Pancreas (tissue), 10 donors: Measurements from ENCODE around the gene KLF18. TPM values are rescaled to one million over a fixed set of nuclear protein-coding genes. Genes with fewer than 3 reads are reported as not detected.

Experiments used
- ATAC-seq, 4 donors: fragments of 200-7000 bp; cut with Tn5 transposase; one replicate each; pipeline versions ENCODE4 v1.8.0 to v1.9.1; 2020; ENCODE audit warnings: mild to moderate bottlenecking in 4 of 4, moderate library complexity in 4 of 4
- DNase-seq, 6 donors: peaks; one replicate each; pipeline ENCODE4 v3.0.0-alpha.2; 2020
- FAIRE-seq: peaks from 2 replicates; lab custom pipeline; 2012; peaks lifted over from hg19 to GRCh38; lab: Jason Lieb, UNC
- H3K27ac ChIP-seq, 4 donors: fragments of 200-600 bp; sonication (generic); 1 replicate in 3 of 4; 2 replicates in 1 of 4; pipeline versions ENCODE4 v1.5.0 to v1.8.0; 2020
- H3K27me3 ChIP-seq, 4 donors: fragments of 200-600 bp; one replicate each; pipeline ENCODE4 v1.8.0; 2021
- H3K36me3 ChIP-seq, 3 donors: fragments of 200-600 bp; sonication (generic) in 1 of 3; one replicate each; pipeline versions ENCODE4 v1.5.0 to v1.8.0; 2020 to 2021
- H3K4me1 ChIP-seq, 3 donors: fragments of 200-600 bp; one replicate each; pipeline ENCODE4 v1.8.0; 2021
- H3K4me3 ChIP-seq, 4 donors: fragments of 200-600 bp; sonication (generic) in 2 of 4; one replicate each; pipeline versions ENCODE4 v1.5.0 to v1.8.0; 2020 to 2021
- H3K9me3 ChIP-seq, 4 donors: fragments of 200-600 bp; one replicate each; pipeline ENCODE4 v1.8.0; 2021
- CTCF ChIP-seq, 4 donors: fragments of 200-600 bp; sonication (generic) in 3 of 4; IDR thresholded peaks; one replicate each; pipeline versions ENCODE4 v1.5.0 to v1.8.0; 2021; ENCODE audit warnings: antibody characterized with exemption in 4 of 4
- WGBS, 2 donors: extraction: QIAGEN DNeasy Blood & Tissue Kit; methylation state at CpG; one replicate each; pipeline ENCODE4 v1.1.7; 2013; 5-methylcytosine and 5-hydroxymethylcytosine counted together
- intact Hi-C, 3 donors: fragments of 100-400 bp; cut with DNase I; formaldehyde crosslinking; loops; one replicate each; pipeline versions ENCODE4 v1.11.1 to v1.14.2; 2022
- polyA plus RNA-seq, 2 donors: library from polyadenylated mRNA; stranded (reverse); fragments of 200-250 nt; gene quantifications; one replicate each; pipeline ENCODE4 v1.2.3, GENCODE V29; 2013
- total RNA-seq, 6 donors: library from RNA; stranded (reverse); fragmentation: NEBNext Ultra II Directional in 4 of 6; extraction: Animal tissue kit (Norgen Biotek cat#: 25700) in 4 of 6; gene quantifications; one replicate each; pipeline versions ENCODE4 v1.2.1 to v1.2.4, GENCODE V29; 2021 to 2023
- donor health status: healthy with polysubstance abuse.
- donor health status: DM: no; HTN: no; CAD: no; lungs with moderate emphysema.
- donor health status: DM: no; HTN: no; CAD: no.
- donor health status: control.
- donor health status: control.
- donor health status: Bipolar disorder and iron deficiency.
- donor health status: DM: yes; HTN: yes; CAD: no.
- donor health status: DM: no; HTN: no; CAD: no.
- donor health status: DM: no; HTN: no; CAD: no.
- donor health status: DM: yes; HTN: yes; CAD: no.

KLF18 gene
- total and polyA plus RNA-seq, 8 donors: not detected

- H3K36me3 ChIP-seq: no peaks in the 10 kb centered on the region
- 70 to 79% methylated on average over 7 of the region's 7 CpGs for WGBS, 2 donors
Measured at GRCh38 chr1:44114098-44114497, 27.3 kb downstream of the KLF18 start.

GRCh38 chr1:44113095-44113609 lies 28.3 kb downstream of the KLF18 start:
- ATAC-seq: no peak

More at GRCh38 chr1:44114098-44114497, 27.3 kb downstream of the KLF18 start:
- intact Hi-C loops: no loop called here
- no peak for ATAC-seq
- no peak for FAIRE-seq
- Histone ChIP-seq H3K27ac (no peak overlapping the region), H3K4me3 (no peak overlapping the region), H3K27me3 (no peaks in the 10 kb centered on the region), H3K4me1 (no peaks in the 10 kb centered on the region), H3K9me3 (no peaks in the 10 kb centered on the region)
- no peak for TF ChIP-seq CTCF (IDR thresholded peaks at IDR 0.05)
- no peak for DNase-seq

DNA sequence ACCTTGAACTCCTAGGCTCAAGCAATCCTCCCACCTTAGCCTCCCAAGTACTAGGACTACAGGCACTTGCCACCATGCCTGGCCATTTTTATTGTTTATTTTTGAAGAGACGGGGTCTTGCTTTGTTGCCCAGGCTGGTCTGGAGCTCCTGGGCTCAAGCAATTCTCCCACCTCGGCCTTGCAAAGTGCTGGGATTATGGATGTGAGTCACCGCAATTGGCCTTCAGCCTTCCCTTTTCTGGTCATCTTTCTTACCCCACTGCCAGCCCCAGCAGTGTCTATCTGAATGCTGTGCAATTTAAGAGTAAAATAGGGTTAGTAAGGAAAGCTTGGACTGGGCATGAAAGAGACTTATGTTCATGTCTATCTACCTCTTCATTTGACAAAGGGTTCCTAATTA lies 28.9 kb downstream of the KLF18 start:
- H3K27ac ChIP-seq: no peak overlapping the region
- WGBS, 2 donors: 70 to 81% methylated on average over 3 of the region's 3 CpGs
- no peak for ATAC-seq
- intact Hi-C loops: no loop called here
- no peaks in the 10 kb centered on the region for H3K4me1 ChIP-seq
- H3K36me3 ChIP-seq: no peaks in the 10 kb centered on the region
- FAIRE-seq: no peak
- H3K4me3 ChIP-seq: no peak overlapping the region
- TF ChIP-seq CTCF (IDR thresholded peaks at IDR 0.05): no peak
- no peak for DNase-seq
- H3K27me3 ChIP-seq: no peaks in the 10 kb centered on the region
- no peaks in the 10 kb centered on the region for H3K9me3 ChIP-seq

More at GRCh38 chr1:44113095-44113609, 28.3 kb downstream of the KLF18 start:
- H3K4me3 ChIP-seq: no peak overlapping the region
- intact Hi-C loops: no loop called here
- TF ChIP-seq CTCF (IDR thresholded peaks at IDR 0.05): no peak
- no peak for FAIRE-seq
- no peak for DNase-seq
- H3K27me3 ChIP-seq: no peaks in the 10 kb centered on the region
- no peaks in the 10 kb centered on the region for H3K9me3 ChIP-seq
- H3K4me1 ChIP-seq: no peaks in the 10 kb centered on the region
- 55 to 67% methylated on average over 2 of the region's 2 CpGs for WGBS, 2 donors
- H3K27ac ChIP-seq: no peak overlapping the region
- H3K36me3 ChIP-seq: no peaks in the 10 kb centered on the region

GRCh38 chr1:44111861-44112260 lies 29.6 kb downstream of the KLF18 start:
- H3K4me3 ChIP-seq: no peak overlapping the region
- intact Hi-C loops: no loop called here
- H3K27ac ChIP-seq: no peak overlapping the region
- FAIRE-seq (no peak), DNase-seq (no peak), ATAC-seq (no peak)
- H3K9me3 ChIP-seq: no peaks in the 10 kb centered on the region
- no peak for TF ChIP-seq CTCF (IDR thresholded peaks at IDR 0.05)
- no peaks in the 10 kb centered on the region for H3K36me3 ChIP-seq
- WGBS, 2 donors: 70 to 74% methylated on average over 4 of the region's 4 CpGs
- H3K27me3 ChIP-seq: no peaks in the 10 kb centered on the region
- H3K4me1 ChIP-seq: no peaks in the 10 kb centered on the region

DNA sequence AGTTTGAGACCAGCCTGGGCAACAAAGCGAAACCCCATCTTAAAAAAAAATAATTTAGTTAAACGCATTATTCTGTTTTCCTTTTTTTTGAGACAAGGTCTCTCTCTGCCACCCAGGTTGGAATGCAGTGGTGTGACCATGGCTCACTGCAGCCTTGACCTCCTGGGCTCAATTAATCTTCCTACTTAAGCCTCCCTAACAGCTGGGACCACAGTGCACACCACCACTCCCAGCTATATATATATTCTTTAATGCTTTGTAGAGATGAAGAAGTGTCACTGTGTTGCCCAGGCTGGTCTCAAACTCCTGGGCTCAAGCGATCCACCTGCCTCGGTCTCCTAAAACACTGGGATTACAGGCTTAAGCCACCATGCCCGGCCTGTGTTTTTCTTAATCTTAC lies 30.5 kb downstream of the KLF18 start:
- Histone ChIP-seq H3K36me3 (no peaks in the 10 kb centered on the region), H3K27me3 (no peaks in the 10 kb centered on the region), H3K4me3 (no peak overlapping the region), H3K27ac (no peak overlapping the region), H3K4me1 (no peaks in the 10 kb centered on the region), H3K9me3 (no peaks in the 10 kb centered on the region)
- DNase-seq (no peak), ATAC-seq (no peak), FAIRE-seq (no peak)
- WGBS, 2 donors: 87 to 94% methylated on average over 5 of the region's 5 CpGs
- no peak for TF ChIP-seq CTCF (IDR thresholded peaks at IDR 0.05)
- intact Hi-C loops: no loop called here
